DOHH2 (cell line): ENCODE measurements around the gene SLC8B1.

ENCODE experiments used
- H3F3A ChIP-seq: fragments of 200-600 bp; sonication (generic), shearing (Covaris generic); 2 replicates; pipeline ENCODE4 v1.6.0; 2016; ENCODE audit warnings: antibody characterized with exemption, mild to moderate bottlenecking; ENCODE audit not compliant: control insufficient read depth, insufficient read depth
- H3K27ac ChIP-seq: fragments of 200-600 bp; sonication (generic); 2 replicates; pipeline ENCODE4 v1.5.1; 2014; ENCODE audit warnings: low read depth, mild to moderate bottlenecking, low read length, moderate library complexity
- H3K27me3 ChIP-seq: fragments of 200-600 bp; sonication (generic); 2 replicates; pipeline ENCODE4 v1.6.1; 2014; ENCODE audit warnings: mild to moderate bottlenecking, low read length, mixed read lengths; ENCODE audit not compliant: control insufficient read depth
- H3K36me3 ChIP-seq: fragments of 200-600 bp; sonication (generic); 2 replicates; pipeline ENCODE4 v1.6.1; 2014; ENCODE audit warnings: mild to moderate bottlenecking, low read length, moderate library complexity, mixed read lengths; ENCODE audit not compliant: control insufficient read depth
- H3K4me1 ChIP-seq: fragments of 200-600 bp; sonication (generic); 2 replicates; pipeline ENCODE4 v1.6.1; 2014; ENCODE audit warnings: mild to moderate bottlenecking, low read length, mixed read lengths; ENCODE audit not compliant: control insufficient read depth
- H3K4me2 ChIP-seq: fragments of 200-600 bp; sonication (generic); 2 replicates; pipeline ENCODE4 v1.6.0; 2014; ENCODE audit warnings: mild to moderate bottlenecking, low read length, moderate library complexity
- H3K4me3 ChIP-seq: fragments of 200-600 bp; sonication (generic); 2 replicates; pipeline ENCODE4 v1.5.1; 2014; ENCODE audit warnings: mild to moderate bottlenecking, low read length, mixed read lengths
- H3K79me2 ChIP-seq: fragments of 200-600 bp; sonication (generic); 2 replicates; pipeline ENCODE4 v1.6.1; 2014; ENCODE audit warnings: mild to moderate bottlenecking, low read length, mixed read lengths; ENCODE audit not compliant: control insufficient read depth
- H3K9me2 ChIP-seq: fragments of 200-600 bp; sonication (generic); replicated peaks from 2 replicates; pipeline ENCODE4 v1.6.1; 2014; ENCODE audit warnings: mild to moderate bottlenecking, low read length, mixed read lengths; ENCODE audit not compliant: control insufficient read depth
- H3K9me3 ChIP-seq: fragments of 200-600 bp; sonication (generic); 2 replicates; pipeline ENCODE4 v1.6.1; 2014; ENCODE audit warnings: antibody characterized with exemption, low read length, mixed read lengths; ENCODE audit not compliant: control insufficient read depth, insufficient read depth
- H4K20me1 ChIP-seq: fragments of 200-600 bp; sonication (generic); 2 replicates; pipeline ENCODE4 v1.6.0; 2014; ENCODE audit warnings: low read depth, mild to moderate bottlenecking, antibody characterized with exemption, low read length, moderate library complexity; ENCODE audit not compliant: control insufficient read depth, insufficient read depth
- EZH2phosphoT487 ChIP-seq: fragments of 200-600 bp; sonication (generic); IDR thresholded peaks from 2 replicates; pipeline ENCODE4 v1.6.1; 2017; ENCODE audit warnings: borderline replicate concordance, mild to moderate bottlenecking, antibody characterized with exemption, low read length, moderate library complexity, mixed read lengths
- TF ChIP-seq, protein P1 (sequence below): fragments of 200-600 bp; sonication (generic); IDR thresholded peaks from one replicate; pipeline ENCODE4 v1.5.1; 2014; ENCODE audit warnings: antibody characterized with exemption, mild to moderate bottlenecking, low read depth, low read length; ENCODE audit not compliant: poor library complexity, severe bottlenecking

SLC8B1 gene

GRCh38 chr12:113378291-113378690 lies 43.4 kb upstream of the SLC8B1 start:
- Histone ChIP-seq H3K4me2 (no peak overlapping the region), H3K4me1 (no peaks in the 10 kb centered on the region), H3K4me3 (no peak overlapping the region), H3K9me2 (no peaks in the 10 kb centered on the region), H3K79me2 (no peaks in the 10 kb centered on the region), H3K9me3 (no peaks in the 10 kb centered on the region), H3K27ac (no peak overlapping the region), H4K20me1 (no peaks in the 10 kb centered on the region), H3K27me3 (no peaks in the 10 kb centered on the region), H3K36me3 (no peaks in the 10 kb centered on the region), H3F3A (no peaks in the 10 kb centered on the region)
- TF ChIP-seq, protein P1, sequence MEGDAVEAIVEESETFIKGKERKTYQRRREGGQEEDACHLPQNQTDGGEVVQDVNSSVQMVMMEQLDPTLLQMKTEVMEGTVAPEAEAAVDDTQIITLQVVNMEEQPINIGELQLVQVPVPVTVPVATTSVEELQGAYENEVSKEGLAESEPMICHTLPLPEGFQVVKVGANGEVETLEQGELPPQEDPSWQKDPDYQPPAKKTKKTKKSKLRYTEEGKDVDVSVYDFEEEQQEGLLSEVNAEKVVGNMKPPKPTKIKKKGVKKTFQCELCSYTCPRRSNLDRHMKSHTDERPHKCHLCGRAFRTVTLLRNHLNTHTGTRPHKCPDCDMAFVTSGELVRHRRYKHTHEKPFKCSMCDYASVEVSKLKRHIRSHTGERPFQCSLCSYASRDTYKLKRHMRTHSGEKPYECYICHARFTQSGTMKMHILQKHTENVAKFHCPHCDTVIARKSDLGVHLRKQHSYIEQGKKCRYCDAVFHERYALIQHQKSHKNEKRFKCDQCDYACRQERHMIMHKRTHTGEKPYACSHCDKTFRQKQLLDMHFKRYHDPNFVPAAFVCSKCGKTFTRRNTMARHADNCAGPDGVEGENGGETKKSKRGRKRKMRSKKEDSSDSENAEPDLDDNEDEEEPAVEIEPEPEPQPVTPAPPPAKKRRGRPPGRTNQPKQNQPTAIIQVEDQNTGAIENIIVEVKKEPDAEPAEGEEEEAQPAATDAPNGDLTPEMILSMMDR = no peak
- TF ChIP-seq EZH2phosphoT487 = no peak

GRCh38 chr12:113374823-113375428 lies 40.0 kb upstream of the SLC8B1 start:
- Histone ChIP-seq H3K4me3 (no peak overlapping the region), H3K9me2 (no peaks in the 10 kb centered on the region), H3F3A (no peaks in the 10 kb centered on the region), H3K79me2 (no peaks in the 10 kb centered on the region), H4K20me1 (no peaks in the 10 kb centered on the region), H3K27me3 (no peaks in the 10 kb centered on the region), H3K4me1 (no peaks in the 10 kb centered on the region), H3K27ac (no peak overlapping the region), H3K36me3 (no peaks in the 10 kb centered on the region), H3K9me3 (no peaks in the 10 kb centered on the region), H3K4me2 (no peak overlapping the region)
- TF ChIP-seq EZH2phosphoT487 = no peak
- TF ChIP-seq, protein P1 = no peak

DNA sequence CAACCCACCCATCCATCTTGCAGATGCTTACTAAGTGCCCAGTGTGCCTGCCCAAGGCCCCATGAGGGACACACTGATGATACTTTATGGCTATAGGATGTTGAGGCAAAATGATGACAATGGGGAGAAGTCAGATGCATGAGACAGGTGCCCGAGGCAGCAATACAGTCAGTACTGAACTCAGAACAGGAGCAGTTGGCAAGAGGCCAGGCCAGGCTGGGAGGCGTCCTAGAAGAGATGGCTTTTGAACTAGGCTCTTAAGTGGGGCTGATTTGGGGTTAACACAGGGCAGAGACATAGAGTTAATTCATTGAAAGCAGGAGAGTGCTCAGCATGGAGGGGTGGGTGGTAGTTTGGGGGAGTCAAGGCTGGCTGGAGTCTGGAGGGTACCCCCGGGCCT lies 39.1 kb upstream of the SLC8B1 start:
- H3K27ac ChIP-seq = no peak overlapping the region
- no peaks in the 10 kb centered on the region for H3K36me3 ChIP-seq
- TF ChIP-seq, protein P1 = no peak
- no peak for TF ChIP-seq EZH2phosphoT487
- H3K4me2 ChIP-seq = no peak overlapping the region
- H3K27me3 ChIP-seq = no peaks in the 10 kb centered on the region
- no peaks in the 10 kb centered on the region for H3K4me1 ChIP-seq
- H3K9me2 ChIP-seq = no peaks in the 10 kb centered on the region
- H3K79me2 ChIP-seq = no peaks in the 10 kb centered on the region
- H4K20me1 ChIP-seq = no peaks in the 10 kb centered on the region
- no peaks in the 10 kb centered on the region for H3K9me3 ChIP-seq
- no peak overlapping the region for H3K4me3 ChIP-seq
- H3F3A ChIP-seq = no peaks in the 10 kb centered on the region

- no peaks in the 10 kb centered on the region for H3K36me3 ChIP-seq
- H3K27me3 ChIP-seq = no peaks in the 10 kb centered on the region
- H3F3A ChIP-seq = no peaks in the 10 kb centered on the region
- no peaks in the 10 kb centered on the region for H3K9me3 ChIP-seq
- H3K4me3 ChIP-seq = no peak overlapping the region
- H3K4me2 ChIP-seq = no peak overlapping the region
- H3K27ac ChIP-seq = no peak overlapping the region
- H3K4me1 ChIP-seq = no peaks in the 10 kb centered on the region
- H4K20me1 ChIP-seq = no peaks in the 10 kb centered on the region
- H3K79me2 ChIP-seq = no peaks in the 10 kb centered on the region
- H3K9me2 ChIP-seq = no peaks in the 10 kb centered on the region
- no peak for TF ChIP-seq EZH2phosphoT487
- TF ChIP-seq, protein P1 = no peak
Measured at GRCh38 chr12:113373440-113373839, 38.5 kb upstream of the SLC8B1 start.
